ENCODE results near the gene RHBDD1. TPM values are rescaled to one million over a fixed set of nuclear protein-coding genes. Genes with fewer than 3 reads are reported as not detected.
A peak's percentile ranks its signal among the peaks of the same experiment; 100 is the strongest.

Gene RHBDD1
- total RNA-seq, 1 donor from 2014 or later: 39.9 TPM

- no peak for DNase-seq (ENCODE audit: low spot score)
- Mint-ChIP-seq H3K4me3 (no peak overlapping the region), H3K9me3 (no peaks in the 10 kb centered on the region), H3K4me1 (ENCODE audit: low read depth) (peaks cover 51% of the 10 kb centered on the region), H3K27ac (no peak overlapping the region), H3K36me3 (ENCODE audit: low read depth) (peaks cover 10% of the 10 kb centered on the region), H3K27me3 (ENCODE audit: insufficient read depth) (no peaks in the 10 kb centered on the region)
- intact Hi-C loops (cut with micrococcal nuclease): loop anchor here (10.0 kb wide), 1 partner anchor 1861 kb away; no protein-coding TSS in a partner anchor
Measured at GRCh38 chr2:226795281-226796011, 40.4 kb upstream of the RHBDD1 start.

GRCh38 chr2:226796012-226796839, 39.6 kb upstream of the RHBDD1 start:
- Mint-ChIP-seq H3K36me3 (ENCODE audit: low read depth) (peaks cover 8% of the 10 kb centered on the region), H3K4me3 (peak overlapping the region; percentile 47), H3K4me1 (ENCODE audit: low read depth) (peaks cover 51% of the 10 kb centered on the region), H3K27me3 (ENCODE audit: insufficient read depth) (no peaks in the 10 kb centered on the region), H3K27ac (no peak overlapping the region), H3K9me3 (no peaks in the 10 kb centered on the region)
- no peak for DNase-seq (ENCODE audit: low spot score)
- intact Hi-C loops (cut with micrococcal nuclease): loop anchor here (10.0 kb wide), 1 partner anchor 1861 kb away; no protein-coding TSS in a partner anchor

- no peak overlapping the region for H3K27ac Mint-ChIP-seq
- H3K4me1 Mint-ChIP-seq (ENCODE audit: low read depth): peaks cover 55% of the 10 kb centered on the region
- H3K9me3 Mint-ChIP-seq: no peaks in the 10 kb centered on the region
- intact Hi-C loops (cut with micrococcal nuclease): loop anchor here (10.0 kb wide), 1 partner anchor 1862 kb away; no protein-coding TSS in a partner anchor
- DNase-seq (ENCODE audit: low spot score): no peak
- H3K4me3 Mint-ChIP-seq: peak overlapping the region; percentile 47
- H3K27me3 Mint-ChIP-seq (ENCODE audit: insufficient read depth): no peaks in the 10 kb centered on the region
- H3K36me3 Mint-ChIP-seq (ENCODE audit: low read depth): peaks cover 8% of the 10 kb centered on the region
Measured at GRCh38 chr2:226796840-226797288, 39.0 kb upstream of the RHBDD1 start.

GRCh38 chr2:226797289-226797988, 38.4 kb upstream of the RHBDD1 start:
- Mint-ChIP-seq H3K9me3 (no peaks in the 10 kb centered on the region), H3K27ac (no peak overlapping the region), H3K4me1 (ENCODE audit: low read depth) (peaks cover 49% of the 10 kb centered on the region), H3K27me3 (ENCODE audit: insufficient read depth) (no peaks in the 10 kb centered on the region), H3K4me3 (peak overlapping the region; percentile 87), H3K36me3 (ENCODE audit: low read depth) (peaks cover 8% of the 10 kb centered on the region)
- DNase-seq (ENCODE audit: low spot score): no peak
- intact Hi-C loops (cut with micrococcal nuclease): loop anchor here (10.0 kb wide), 1 partner anchor 1863 kb away; no protein-coding TSS in a partner anchor

GRCh38 chr2:226797989-226798421, 37.8 kb upstream of the RHBDD1 start:
- Mint-ChIP-seq H3K36me3 (ENCODE audit: low read depth) (peaks cover 8% of the 10 kb centered on the region), H3K4me3 (peak overlapping the region; percentile 87), H3K4me1 (ENCODE audit: low read depth) (peaks cover 47% of the 10 kb centered on the region), H3K9me3 (no peaks in the 10 kb centered on the region), H3K27me3 (ENCODE audit: insufficient read depth) (peaks cover 2% of the 10 kb centered on the region), H3K27ac (no peak overlapping the region)
- intact Hi-C loops (cut with micrococcal nuclease): loop anchor here (2.0 to 10.0 kb wide), 3 partner anchors 81 to 1863 kb away; no protein-coding TSS in a partner anchor
- no peak for DNase-seq (ENCODE audit: low spot score)

- Mint-ChIP-seq H3K36me3 (ENCODE audit: low read depth) (peaks cover 8% of the 10 kb centered on the region), H3K4me3 (peak overlapping the region; percentile 87), H3K27ac (peak overlapping the region; percentile 72), H3K27me3 (ENCODE audit: insufficient read depth) (peaks cover 6% of the 10 kb centered on the region), H3K4me1 (ENCODE audit: low read depth) (peaks cover 44% of the 10 kb centered on the region), H3K9me3 (no peaks in the 10 kb centered on the region)
- intact Hi-C loops (cut with micrococcal nuclease): loop anchor here (1.0 to 10.0 kb wide), 5 partner anchors 7 to 1864 kb away; partner anchors contain the start of gene RHBDD1
- peak; percentile 35 for DNase-seq (ENCODE audit: low spot score)
Measured at GRCh38 chr2:226798422-226799210, 37.2 kb upstream of the RHBDD1 start.

GRCh38 chr2:226799211-226799975, 36.5 kb upstream of the RHBDD1 start, which contains the start of gene IRS1:
Gene IRS1, minus strand, starts transcription at chr2:226799820. Its CDS starts 1,082 bp downstream, at chr2:226798738.
- Mint-ChIP-seq H3K4me3 (peak within 1 kb of the TSS; percentile 87), H3K4me1 (ENCODE audit: low read depth) (peaks cover 36% of the 10 kb centered on the region), H3K27me3 (ENCODE audit: insufficient read depth) (peaks cover 11% of the 10 kb centered on the region), H3K36me3 (ENCODE audit: low read depth) (peaks cover 5% of the 10 kb centered on the region), H3K27ac (peak within 1 kb of the TSS; percentile 55), H3K9me3 (no peaks in the 10 kb centered on the region)
- DNase-seq (ENCODE audit: low spot score): peak; percentile 50
- intact Hi-C loops (cut with micrococcal nuclease): loop anchor here (1.0 to 10.0 kb wide), 5 partner anchors 8 to 1865 kb away; partner anchors contain the start of gene RHBDD1

- peaks cover 3% of the 10 kb centered on the region for H3K36me3 Mint-ChIP-seq (ENCODE audit: low read depth)
- peak overlapping the region; percentile 79 for H3K4me3 Mint-ChIP-seq
- DNase-seq (ENCODE audit: low spot score): no peak
- peaks cover 30% of the 10 kb centered on the region for H3K4me1 Mint-ChIP-seq (ENCODE audit: low read depth)
- no peaks in the 10 kb centered on the region for H3K9me3 Mint-ChIP-seq
- intact Hi-C loops (cut with micrococcal nuclease): loop anchor here (1.0 to 10.0 kb wide), 8 partner anchors 9 to 1865 kb away; partner anchors contain the start of gene RHBDD1
- peaks cover 15% of the 10 kb centered on the region for H3K27me3 Mint-ChIP-seq (ENCODE audit: insufficient read depth)
- peak overlapping the region; percentile 53 for H3K27ac Mint-ChIP-seq
Measured at GRCh38 chr2:226799976-226800940, 35.6 kb upstream of the RHBDD1 start.

- Mint-ChIP-seq H3K9me3 (no peaks in the 10 kb centered on the region), H3K36me3 (ENCODE audit: low read depth) (peaks cover 3% of the 10 kb centered on the region), H3K4me3 (peak overlapping the region; percentile 79), H3K4me1 (ENCODE audit: low read depth) (peaks cover 27% of the 10 kb centered on the region), H3K27ac (peak overlapping the region; percentile 53), H3K27me3 (ENCODE audit: insufficient read depth) (peaks cover 16% of the 10 kb centered on the region)
- DNase-seq (ENCODE audit: low spot score): peak; percentile 64
- intact Hi-C loops (cut with micrococcal nuclease): loop anchor here (5.0 kb wide), 3 partner anchors 306 to 814 kb away; no protein-coding TSS in a partner anchor
Measured at GRCh38 chr2:226800941-226801784, 34.7 kb upstream of the RHBDD1 start.

All from activated T-helper 1 cell treated with anti-CD3 and anti-CD28 coated beads, Interleukin-12 subunit alpha, Interleukin-12 subunit beta, Interleukin-2, Interleukin-4 antibody, amounts not matched to agents 30 ng/mL and 10 ng/mL and 1 ng/mL, durations not matched to agents 14 hours and 24 hours and 36 hours (primary cell).